ENCODE data around the gene MYLIP. TPM values are rescaled to one million over a fixed set of nuclear protein-coding genes. Genes with fewer than 3 reads are reported as not detected.

MYLIP gene
- total RNA-seq, 1 experiment from 2014 or later, result 48.1 TPM

- Histone ChIP-seq H3K4me3 (ENCODE audit: low read depth, low read length) (no peak overlapping the region), H3K27me3 (replicated peaks; ENCODE audit: control insufficient read depth, insufficient read depth, low read length) (no peaks in the 10 kb centered on the region), H3K36me3 (ENCODE audit: control insufficient read depth, insufficient read depth, low read length) (no peaks in the 10 kb centered on the region), H3K9me3 (no peaks in the 10 kb centered on the region), H3K4me1 (peaks cover 36% of the 10 kb centered on the region)
- BruUV-seq (replicated peaks), result no TSS peak
- Mint-ChIP-seq H3K4me1 (ENCODE audit: low read depth, unreplicated experiment) (peaks cover 8% of the 10 kb centered on the region), H3K36me3 (ENCODE audit: insufficient read depth, unreplicated experiment) (no peaks in the 10 kb centered on the region), H3K9me3 (ENCODE audit: unreplicated experiment) (no peaks in the 10 kb centered on the region), H3K27ac (ENCODE audit: unreplicated experiment) (peak overlapping the region; percentile 35), H3K4me3 (ENCODE audit: unreplicated experiment) (no peak overlapping the region), H3K27me3 (ENCODE audit: insufficient read depth, unreplicated experiment) (no peaks in the 10 kb centered on the region)
- intact Hi-C loops (cut with micrococcal nuclease; ENCODE audit: unreplicated experiment), result loop anchor here (1.0 to 10.0 kb wide), 5 partner anchors 15 to 491 kb away; no protein-coding TSS in a partner anchor
- TF ChIP-seq CTCF (IDR thresholded peaks at IDR 0.05; ENCODE audit: insufficient read depth in 1 of 2, low read depth in 1 of 2, low read length in 1 of 2, severe bottlenecking in 1 of 2, unreplicated experiment in 1 of 2), result peak; percentile 47 to 65
- ChIA-PET CTCF (interaction anchor here (0.6 to 2.4 kb wide), 14 partner anchors 16 to 492 kb away, joined by 3 to 18 read pairs (median 4); partner anchors contain the start of gene MYLIP), POLR2A (interaction anchor here (1.5 kb wide), 1 partner anchor 55 kb away, joined by 13 read pairs; the partner anchor contains the start of gene MYLIP)
- DNase-seq, result no peak
Observed at GRCh38 chr6:16183187-16183664, 54.3 kb downstream of the MYLIP start.

DNA sequence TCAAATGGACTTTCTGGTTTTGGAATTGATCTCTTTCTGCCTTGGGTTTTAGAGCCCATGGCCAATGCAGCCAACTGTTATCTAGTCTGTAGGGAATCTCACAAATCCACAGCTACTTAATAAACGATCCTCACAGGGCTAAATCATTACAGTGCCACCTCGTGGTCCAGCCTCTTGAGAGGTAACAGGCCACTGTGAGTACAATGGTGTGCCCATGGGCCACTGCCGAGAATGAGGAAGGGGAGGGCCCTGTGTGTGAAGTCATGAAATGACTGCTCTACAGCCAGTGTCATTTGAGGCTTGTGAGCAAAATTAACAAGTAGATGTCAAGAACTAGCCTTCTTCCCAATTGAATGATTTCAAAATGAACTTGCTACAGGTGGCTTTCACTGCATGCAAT, 55.2 kb downstream of the MYLIP start:
- BruUV-seq (replicated peaks), result no TSS peak
- intact Hi-C loops (cut with micrococcal nuclease; ENCODE audit: unreplicated experiment), result loop anchor here (5.0 to 10.0 kb wide), 2 partner anchors 279 to 492 kb away; no protein-coding TSS in a partner anchor
- ChIA-PET POLR2A (no interaction called here), CTCF (interaction anchor here (0.6 to 2.4 kb wide), 4 partner anchors 17 to 493 kb away, joined by 4 to 18 read pairs (median 10); partner anchors contain the start of gene MYLIP)
- no peak overlapping the region for H3K4me3 Mint-ChIP-seq (ENCODE audit: unreplicated experiment)
- H3K9me3 Mint-ChIP-seq (ENCODE audit: unreplicated experiment), result no peaks in the 10 kb centered on the region
- H3K4me1 Mint-ChIP-seq (ENCODE audit: low read depth, unreplicated experiment), result peaks cover 8% of the 10 kb centered on the region
- H3K27me3 Mint-ChIP-seq (ENCODE audit: insufficient read depth, unreplicated experiment), result no peaks in the 10 kb centered on the region
- Histone ChIP-seq H3K9me3 (no peaks in the 10 kb centered on the region), H3K36me3 (ENCODE audit: control insufficient read depth, insufficient read depth, low read length) (no peaks in the 10 kb centered on the region), H3K27me3 (replicated peaks; ENCODE audit: control insufficient read depth, insufficient read depth, low read length) (no peaks in the 10 kb centered on the region), H3K4me3 (ENCODE audit: low read depth, low read length) (no peak overlapping the region), H3K4me1 (peaks cover 28% of the 10 kb centered on the region)
- DNase-seq, result no peak
- TF ChIP-seq CTCF (IDR thresholded peaks at IDR 0.05; ENCODE audit: insufficient read depth in 1 of 2, low read depth in 1 of 2, low read length in 1 of 2, severe bottlenecking in 1 of 2, unreplicated experiment in 1 of 2), result no peak
- H3K27ac Mint-ChIP-seq (ENCODE audit: unreplicated experiment), result no peak overlapping the region
- no peaks in the 10 kb centered on the region for H3K36me3 Mint-ChIP-seq (ENCODE audit: insufficient read depth, unreplicated experiment)

- peaks cover 31% of the 10 kb centered on the region for H3K4me1 ChIP-seq
- no peak for TF ChIP-seq CTCF (IDR thresholded peaks at IDR 0.05; ENCODE audit: insufficient read depth in 1 of 2, low read depth in 1 of 2, low read length in 1 of 2, severe bottlenecking in 1 of 2, unreplicated experiment in 1 of 2)
- Mint-ChIP-seq H3K27ac (ENCODE audit: unreplicated experiment) (no peak overlapping the region), H3K4me1 (ENCODE audit: low read depth, unreplicated experiment) (peaks cover 8% of the 10 kb centered on the region), H3K36me3 (ENCODE audit: insufficient read depth, unreplicated experiment) (no peaks in the 10 kb centered on the region), H3K27me3 (ENCODE audit: insufficient read depth, unreplicated experiment) (no peaks in the 10 kb centered on the region), H3K9me3 (ENCODE audit: unreplicated experiment) (no peaks in the 10 kb centered on the region), H3K4me3 (ENCODE audit: unreplicated experiment) (no peak overlapping the region)
- intact Hi-C loops (cut with micrococcal nuclease; ENCODE audit: unreplicated experiment), result loop anchor here (5.0 to 10.0 kb wide), 2 partner anchors 280 to 492 kb away; no protein-coding TSS in a partner anchor
- CTCF ChIA-PET, result interaction anchor here (0.6 to 2.4 kb wide), 2 partner anchors 36 to 56 kb away, joined by 4 to 18 read pairs; partner anchors contain the start of gene MYLIP
- POLR2A ChIA-PET, result no interaction called here
- no TSS peak for BruUV-seq (replicated peaks)
- DNase-seq, result no peak
- H3K27me3 ChIP-seq (replicated peaks; ENCODE audit: control insufficient read depth, insufficient read depth, low read length), result no peaks in the 10 kb centered on the region
- H3K9me3 ChIP-seq, result no peaks in the 10 kb centered on the region
- no peak overlapping the region for H3K4me3 ChIP-seq (ENCODE audit: low read depth, low read length)
- H3K36me3 ChIP-seq (ENCODE audit: control insufficient read depth, insufficient read depth, low read length), result no peaks in the 10 kb centered on the region
Observed at GRCh38 chr6:16184551-16184950, 55.7 kb downstream of the MYLIP start.
